Measurements from ENCODE around the gene MORN2.

The MORN2 gene

DNA sequence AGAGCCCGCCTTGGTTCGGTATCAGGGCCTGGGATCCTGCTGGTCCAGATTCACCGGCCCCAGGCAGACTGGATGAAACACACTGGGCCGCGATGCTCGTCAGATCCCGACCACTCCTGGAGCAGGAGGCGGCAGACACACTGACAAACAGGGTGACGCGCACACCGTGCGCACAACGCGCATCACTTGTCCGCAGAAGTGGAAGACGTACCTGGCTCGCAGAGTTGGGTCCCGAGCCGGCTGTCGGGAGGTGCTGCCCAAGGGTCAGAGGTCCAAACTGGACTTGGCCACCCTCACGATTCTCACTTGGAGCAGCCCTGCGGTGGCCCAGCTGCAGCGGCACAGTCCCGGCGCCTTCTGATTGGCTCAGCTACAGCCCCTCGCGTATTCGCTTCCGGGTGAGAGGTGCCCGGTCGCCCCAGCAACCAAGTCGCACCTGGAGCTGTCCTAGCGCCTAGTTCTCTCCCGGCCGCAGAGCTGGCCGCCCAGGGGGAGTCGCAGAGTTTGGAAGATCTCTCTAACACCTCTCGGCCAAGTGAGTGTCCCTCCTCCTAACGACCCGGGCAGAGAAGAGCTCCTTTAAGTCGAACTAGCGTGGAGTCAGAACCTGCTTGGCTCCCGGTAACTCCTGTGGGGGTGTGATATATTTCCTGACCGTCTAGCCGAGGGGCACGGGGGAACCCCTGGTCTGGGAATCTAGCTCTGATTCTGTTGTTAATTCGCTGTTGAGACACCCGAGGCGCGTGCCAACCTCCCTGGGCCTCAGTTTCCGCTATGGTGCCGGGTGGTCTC, at the start of gene MORN2, which contains the start of gene DHX57:
MORN2 (plus strand) TSS at position 401 of the 792 bp plus-strand sequence.
DHX57 (minus strand) TSS at position 359 of the 792 bp plus-strand sequence. CDS start 7,529 bp downstream, outside the sequence.
- DNase-seq (ENCODE audit: low spot score), result peak; percentile 91

DNA sequence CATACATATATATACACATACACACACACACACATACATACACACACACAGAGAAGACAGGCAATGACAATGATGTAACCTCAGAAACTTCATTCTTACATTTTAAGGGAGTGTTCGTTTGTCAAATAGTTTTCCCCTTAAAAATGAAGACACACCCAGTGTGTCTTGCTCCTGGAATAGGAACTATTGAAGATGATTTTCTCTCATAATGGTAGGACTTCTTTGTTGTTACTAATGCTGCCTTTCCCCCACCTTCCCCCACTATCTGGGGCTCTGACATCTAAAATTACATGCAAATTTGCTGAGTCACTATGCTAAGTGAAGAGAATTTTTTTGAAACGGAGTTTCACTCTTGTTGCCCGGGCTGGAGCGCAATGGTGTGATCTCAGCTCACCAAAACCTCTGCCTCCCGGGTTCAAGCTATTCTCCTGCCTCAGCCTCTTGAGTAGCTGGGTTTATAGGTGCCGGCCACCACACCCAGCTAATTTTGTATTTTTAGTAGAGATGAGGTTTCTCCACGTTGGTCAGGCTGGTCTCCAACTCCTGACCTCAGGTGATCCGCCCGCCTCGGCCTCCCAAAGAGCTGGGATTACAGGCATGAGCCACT, 48.1 kb upstream of the MORN2 start:
- peak; percentile 37 for DNase-seq (ENCODE audit: low spot score)

DNA sequence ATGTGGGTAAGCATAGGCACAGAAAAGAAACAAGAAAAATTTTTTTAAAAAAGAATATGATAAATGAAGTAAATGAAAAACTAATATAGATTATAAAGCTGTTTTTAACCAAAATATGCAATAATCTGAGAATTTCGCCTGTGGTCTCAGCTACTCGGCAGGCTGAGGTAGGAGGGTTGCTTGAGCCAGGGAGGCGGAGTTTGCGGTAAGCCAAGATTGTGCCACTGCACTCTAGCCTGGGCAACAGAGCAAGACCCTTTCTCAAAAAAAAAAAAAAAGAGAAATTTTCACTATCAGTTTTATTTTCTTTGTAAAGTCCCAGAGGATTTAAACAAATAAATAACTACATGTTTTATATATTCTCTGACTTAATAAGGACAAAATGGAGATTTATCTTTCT, 47.3 kb upstream of the MORN2 start:
- DNase-seq (ENCODE audit: low spot score), result no peak

DNA sequence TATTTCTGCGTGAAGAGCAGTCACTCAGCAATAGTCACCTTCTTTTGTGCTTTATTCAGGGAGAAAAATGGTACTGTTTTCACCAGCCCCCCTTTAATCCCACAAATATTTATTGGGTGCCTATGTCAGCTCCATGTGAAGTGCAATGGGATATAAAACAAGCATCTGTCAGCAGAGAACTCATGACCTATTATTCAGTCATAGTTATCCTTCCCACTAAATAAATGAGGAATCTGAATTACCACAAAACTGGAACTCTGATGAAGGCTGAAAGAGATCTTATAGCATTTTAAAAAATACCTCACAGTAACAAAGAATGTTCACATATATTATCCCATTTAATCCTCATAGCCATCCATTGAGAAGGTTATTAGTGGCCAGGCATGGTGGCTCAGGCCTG, 45.8 kb upstream of the MORN2 start:
- DNase-seq (ENCODE audit: low spot score), result no peak

DNA sequence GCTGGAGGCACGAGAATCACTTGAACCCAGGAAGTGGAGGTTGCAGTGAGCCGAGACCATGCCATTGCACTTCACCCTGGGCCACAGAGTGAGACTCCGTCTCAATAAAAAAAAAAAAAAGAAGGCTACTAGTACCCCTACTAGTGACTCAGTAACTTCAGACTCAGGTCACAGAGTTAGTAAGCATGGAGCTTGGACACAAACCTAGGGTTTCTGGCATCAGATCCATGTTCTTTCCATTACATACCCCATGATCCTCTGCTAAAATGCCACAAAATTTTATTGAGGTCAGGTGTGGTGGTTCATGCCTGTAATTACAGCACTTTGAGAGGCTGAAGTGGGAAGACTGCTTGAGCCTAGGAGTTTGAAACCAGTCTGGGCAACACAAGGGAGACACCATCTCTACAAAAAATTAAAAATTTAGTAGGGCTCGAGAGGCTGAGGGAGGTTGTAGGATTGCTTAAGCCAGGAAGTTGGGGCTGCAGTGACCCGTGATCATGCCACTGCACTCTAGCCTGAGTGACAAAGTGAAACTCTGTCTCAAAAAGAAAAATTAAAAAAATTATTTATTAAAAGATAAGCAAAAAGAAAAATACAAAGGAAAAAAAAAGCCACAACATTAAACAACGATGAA, 45.1 kb upstream of the MORN2 start:
- DNase-seq (ENCODE audit: low spot score), result no peak

DNA sequence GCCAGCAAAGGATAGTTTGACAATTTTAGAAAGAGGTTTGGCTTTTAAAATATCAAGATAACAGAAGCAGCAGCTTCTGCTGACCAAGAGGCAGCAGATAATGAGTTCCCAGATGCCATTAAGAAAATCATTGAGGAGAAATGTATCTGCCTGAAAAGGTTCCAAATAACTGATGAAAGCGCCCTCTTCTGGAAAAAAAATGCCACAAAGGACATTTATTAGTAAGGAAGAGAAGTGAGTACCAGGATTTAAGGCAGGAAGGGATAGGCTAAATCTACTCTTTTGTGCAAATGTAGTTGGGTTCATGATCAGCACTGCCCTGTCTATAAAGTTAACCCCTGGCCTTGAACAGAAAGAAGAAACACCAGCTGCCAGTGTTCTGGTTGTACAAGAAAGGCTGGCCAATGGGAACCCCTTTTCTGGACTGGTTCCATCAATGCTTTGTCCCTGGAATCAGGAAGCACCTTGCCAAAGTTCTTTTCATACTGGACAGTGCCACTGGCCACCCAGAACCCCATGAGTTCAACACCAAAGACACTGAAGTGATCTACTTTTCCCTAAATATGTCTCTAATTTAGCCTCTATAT, 40.7 kb upstream of the MORN2 start:
- DNase-seq (ENCODE audit: low spot score), result peak; percentile 23

DNA sequence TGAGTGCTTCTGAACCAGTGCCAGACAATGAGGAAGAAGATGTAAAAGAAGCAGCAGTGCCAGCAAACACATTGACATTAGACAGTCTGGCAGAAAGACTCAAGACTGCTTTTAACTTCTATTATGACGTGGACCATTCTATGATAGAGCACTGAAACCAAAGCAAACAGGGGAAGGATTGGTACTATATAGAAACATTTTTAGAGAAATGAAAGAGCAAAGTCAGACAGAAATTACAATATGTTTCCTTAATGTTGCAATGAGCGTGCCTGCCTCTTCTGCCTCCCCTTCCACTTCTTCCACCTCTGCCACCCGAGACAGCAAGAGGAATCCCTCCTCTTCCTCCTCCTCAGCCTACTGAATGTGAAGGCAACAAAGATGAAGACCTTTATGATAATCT, 39.8 kb upstream of the MORN2 start:
- no peak for DNase-seq (ENCODE audit: low spot score)

DNA sequence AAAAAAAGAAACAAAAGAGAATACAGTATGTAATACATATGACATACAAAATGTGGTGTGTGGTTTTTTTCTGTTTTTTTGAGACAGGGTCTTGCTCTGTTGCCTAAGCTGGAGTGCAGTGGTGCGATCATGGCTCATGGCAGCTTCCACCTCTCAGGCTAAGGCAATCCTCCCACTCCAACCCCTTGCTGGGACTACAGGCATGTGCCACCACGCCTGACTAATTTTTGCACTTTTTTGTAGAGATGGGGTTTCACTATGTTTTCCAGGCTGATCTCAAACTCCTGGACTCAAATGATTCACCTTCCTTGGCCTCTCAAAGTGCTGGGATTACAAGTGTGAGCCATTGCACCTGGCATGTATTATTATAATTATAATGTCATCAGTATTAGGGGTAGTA, 39.0 kb upstream of the MORN2 start:
- no peak for DNase-seq (ENCODE audit: low spot score)

DNA sequence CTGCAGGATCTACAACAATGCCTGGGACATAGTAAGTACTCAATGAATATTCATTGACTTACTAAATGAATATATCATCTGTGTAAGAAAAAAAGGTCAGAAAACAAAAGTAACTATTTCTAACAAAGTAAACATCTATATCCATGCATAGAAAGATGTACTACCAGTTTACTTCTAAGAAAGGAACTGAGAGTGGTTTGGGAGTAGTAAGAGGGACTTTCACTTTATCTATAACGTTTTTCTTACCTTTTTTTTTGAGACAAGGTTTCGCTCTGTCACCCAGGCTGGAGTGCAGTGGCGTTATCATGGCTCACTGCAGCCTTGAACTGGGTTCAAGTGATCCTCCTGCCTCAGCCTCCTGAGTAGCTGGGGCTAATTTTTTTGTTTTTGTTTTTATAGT, 25.7 kb upstream of the MORN2 start:
- DNase-seq (ENCODE audit: low spot score), result no peak

DNA sequence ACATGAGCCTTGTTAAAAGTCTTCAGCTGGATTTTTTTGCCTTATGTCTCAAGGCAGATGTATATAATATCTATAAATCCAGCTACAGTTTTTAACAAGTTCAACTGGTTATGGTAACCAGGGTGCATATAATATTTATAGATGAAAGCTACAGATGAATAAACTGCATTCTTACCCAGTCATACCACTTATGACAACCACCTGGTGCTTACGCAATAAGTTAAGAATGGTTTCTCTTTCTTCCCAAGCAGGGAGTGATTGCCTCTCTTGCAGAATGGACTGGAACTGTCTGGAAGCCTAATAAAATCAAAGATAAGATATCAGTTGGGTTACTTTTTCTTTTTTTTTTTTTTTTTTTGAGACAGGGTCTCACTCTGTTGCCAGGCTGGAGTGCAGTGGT, 19.6 kb upstream of the MORN2 start:
- no peak for DNase-seq (ENCODE audit: low spot score)

DNA sequence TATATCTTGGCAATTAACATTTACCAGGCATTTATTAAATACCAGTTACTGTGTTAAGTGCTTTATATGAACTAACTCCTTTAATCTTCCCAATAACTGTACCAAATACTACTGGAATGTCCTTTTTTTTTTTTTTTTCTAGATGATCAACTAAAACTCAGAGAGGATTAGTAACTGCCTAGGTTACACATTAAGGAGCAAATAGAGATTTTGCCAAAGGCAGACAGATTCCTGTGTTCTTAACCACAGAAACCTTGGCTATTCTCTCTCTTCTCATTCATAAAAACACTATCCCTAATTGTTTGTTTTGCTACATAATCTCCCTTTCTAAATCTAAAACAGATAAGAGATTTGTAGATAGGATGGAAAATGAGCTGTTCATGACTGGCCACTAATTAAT, 13.3 kb upstream of the MORN2 start:
- DNase-seq (ENCODE audit: low spot score), result no peak

DNA sequence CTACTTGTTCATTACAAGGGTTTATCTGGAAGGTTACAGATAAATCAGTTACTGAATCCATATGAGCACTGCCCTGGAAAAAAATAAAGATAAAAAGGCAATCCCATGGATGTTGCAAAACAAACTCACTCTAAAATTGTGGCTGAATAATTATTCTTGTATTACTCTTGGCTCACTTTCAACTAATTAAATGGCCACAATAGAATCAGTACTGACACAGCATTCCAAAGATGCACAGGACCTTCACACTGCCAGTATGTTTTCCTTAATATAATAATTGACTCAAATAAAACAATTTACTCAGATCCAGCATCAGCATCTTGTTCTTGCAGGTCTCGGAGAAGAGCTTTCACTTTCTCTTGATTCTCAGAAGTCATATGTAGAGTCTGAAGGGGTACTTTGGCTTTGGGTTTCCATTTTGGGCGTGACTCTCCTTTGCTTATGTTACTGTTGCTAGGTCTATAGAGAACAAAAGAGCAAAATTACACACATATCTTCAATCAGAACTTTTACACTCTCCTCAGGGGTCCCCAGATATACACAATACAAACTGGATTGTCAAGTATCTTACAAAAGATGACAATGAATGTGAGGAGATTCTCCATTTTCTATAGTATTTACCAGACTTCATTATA, 12.6 kb upstream of the MORN2 start:
- DNase-seq (ENCODE audit: low spot score), result no peak

DNA sequence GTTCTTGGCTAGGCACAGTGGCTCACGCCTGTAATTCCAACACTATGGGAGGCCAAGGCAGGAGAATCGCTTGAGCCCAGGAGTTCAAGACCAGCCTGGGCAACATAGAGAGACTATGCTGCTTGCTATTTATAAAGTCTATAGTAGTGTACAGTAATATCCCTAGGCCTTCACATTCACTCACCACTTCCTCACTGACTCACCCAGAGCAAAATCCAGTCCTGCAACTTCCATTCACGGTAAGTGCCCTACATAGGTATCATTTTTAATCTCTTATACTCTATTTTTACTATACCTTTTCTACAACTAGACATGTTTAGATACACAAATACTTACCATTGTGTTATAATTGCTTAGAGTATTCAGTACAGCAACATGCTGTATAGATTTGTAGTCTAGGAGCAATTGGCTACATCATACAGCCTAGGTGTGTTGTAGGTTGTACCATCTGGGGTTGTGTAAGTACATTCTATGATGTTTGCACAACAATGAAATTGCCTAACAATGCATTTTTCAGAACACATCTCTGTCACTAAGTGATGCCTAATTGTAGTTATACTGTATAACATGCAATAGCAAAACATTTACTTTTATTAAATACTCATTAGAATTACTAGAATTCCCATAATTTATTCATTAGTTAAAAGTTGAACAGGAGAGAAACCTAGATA, 8.9 kb upstream of the MORN2 start:
- no peak for DNase-seq (ENCODE audit: low spot score)

DNA sequence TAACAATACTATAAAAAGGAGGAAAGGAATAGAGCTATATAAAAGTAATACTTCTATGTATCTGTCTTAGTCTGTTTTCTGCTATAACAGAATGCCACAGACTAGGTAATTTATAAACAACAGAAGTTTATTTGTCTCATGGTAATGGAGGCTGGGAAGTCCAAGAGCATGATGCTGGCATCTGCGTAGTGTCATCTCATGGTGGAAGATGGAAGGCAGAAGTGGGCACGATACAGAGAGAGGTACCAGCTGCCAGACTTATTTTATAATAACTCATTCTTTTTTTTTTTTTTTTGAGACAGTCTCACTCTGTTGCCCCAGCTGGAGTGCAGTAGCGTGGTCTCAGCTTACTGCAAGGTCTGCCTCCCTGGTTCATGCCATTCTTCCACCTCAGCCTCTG, 4.3 kb upstream of the MORN2 start:
- no peak for DNase-seq (ENCODE audit: low spot score)

DNA sequence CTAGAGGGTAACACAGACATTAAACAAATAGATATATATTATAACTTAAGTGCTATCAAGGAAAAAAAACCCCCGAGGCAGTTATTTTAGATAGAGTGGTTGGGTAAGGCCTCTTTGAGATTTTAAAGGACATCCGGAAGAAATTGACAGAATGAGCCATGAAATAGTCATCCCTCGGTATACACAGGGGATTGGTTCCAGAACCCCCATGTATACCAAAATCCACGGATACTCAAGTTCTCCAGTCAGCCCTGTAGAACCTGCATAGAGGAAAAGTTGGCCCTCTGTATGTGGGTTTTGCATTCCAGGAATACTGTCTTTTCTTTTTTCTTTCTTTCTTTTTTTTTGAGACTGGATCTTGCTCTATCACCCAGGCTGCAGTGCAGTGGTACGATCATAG, 2.0 kb upstream of the MORN2 start:
- no peak for DNase-seq (ENCODE audit: low spot score)

DNA sequence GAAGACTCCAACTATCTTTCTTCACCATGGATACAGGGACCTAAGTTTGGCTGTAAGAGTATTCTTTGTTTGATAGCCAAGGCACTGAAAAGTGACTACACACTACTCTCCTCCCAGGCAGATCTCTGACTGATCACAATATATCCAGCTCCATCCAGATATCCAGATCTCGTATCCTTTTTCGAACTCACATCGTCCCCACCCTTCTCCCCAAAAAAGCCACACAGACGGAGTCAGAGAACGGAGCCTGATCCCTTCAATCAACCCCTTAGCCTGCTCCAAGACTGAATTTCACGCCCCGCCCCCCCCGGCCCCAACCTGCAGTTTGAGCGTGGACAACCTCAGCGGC, 575 bp upstream of the MORN2 start:
- DNase-seq (ENCODE audit: low spot score), result peak; percentile 21

DNA sequence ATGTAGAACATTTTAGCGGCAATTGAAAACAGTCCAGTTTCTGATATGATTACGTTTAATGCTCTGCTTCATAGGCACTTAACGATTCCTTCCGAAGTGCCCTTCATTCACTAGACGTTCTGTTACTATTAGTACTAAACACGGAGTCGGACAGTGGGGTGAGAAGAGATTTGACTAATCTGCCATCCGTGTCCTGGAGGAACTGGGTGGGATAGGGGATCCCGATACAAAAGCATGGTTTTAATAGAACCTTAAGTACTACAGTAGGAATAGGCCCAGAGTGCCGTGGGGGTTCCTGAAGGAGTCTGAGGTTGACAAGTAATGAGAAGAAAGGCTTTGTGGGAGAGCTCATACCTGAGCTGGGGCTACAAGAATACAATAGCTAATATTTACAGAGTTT, 631 bp downstream of the MORN2 start:
- DNase-seq (ENCODE audit: low spot score), result peak; percentile 6

DNA sequence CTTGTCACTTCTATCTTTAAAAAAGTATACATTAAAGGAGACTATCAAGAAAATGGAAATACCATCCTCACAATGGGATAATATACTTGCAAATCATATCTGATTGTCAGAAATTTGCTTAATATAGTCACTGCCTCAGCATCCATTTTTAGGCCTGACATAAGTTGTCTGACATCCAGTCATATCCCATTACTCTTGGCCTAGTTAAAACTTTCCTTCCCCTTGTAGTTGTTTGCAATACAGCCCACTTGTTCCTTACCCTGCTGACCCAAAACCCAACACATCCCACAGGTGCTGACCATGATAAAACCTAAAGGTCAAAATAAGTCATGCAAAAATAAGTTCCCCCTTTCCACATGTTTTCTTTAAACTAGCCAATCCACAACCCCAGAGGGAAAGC, 10.3 kb downstream of the MORN2 start:
- DNase-seq (ENCODE audit: low spot score), result no peak

DNA sequence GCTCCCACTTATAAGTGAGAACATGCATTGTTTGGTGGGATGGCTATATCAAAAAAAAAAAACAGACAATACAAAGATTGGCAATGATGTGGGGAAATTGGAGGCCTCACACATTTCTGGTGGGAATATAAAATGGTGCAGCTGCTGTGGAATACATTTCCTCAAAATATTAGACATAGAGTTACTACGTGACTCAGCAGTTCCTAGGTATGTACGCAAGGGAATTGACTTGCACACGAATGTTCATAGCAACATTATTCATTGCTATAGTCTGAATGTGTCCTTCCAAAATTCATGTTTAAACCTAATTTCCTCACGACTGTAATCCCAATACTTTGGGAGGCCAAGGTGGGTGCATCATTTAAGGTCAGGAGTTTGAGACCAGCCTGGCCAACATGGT, 11.6 kb downstream of the MORN2 start:
- DNase-seq (ENCODE audit: low spot score), result no peak

DNA sequence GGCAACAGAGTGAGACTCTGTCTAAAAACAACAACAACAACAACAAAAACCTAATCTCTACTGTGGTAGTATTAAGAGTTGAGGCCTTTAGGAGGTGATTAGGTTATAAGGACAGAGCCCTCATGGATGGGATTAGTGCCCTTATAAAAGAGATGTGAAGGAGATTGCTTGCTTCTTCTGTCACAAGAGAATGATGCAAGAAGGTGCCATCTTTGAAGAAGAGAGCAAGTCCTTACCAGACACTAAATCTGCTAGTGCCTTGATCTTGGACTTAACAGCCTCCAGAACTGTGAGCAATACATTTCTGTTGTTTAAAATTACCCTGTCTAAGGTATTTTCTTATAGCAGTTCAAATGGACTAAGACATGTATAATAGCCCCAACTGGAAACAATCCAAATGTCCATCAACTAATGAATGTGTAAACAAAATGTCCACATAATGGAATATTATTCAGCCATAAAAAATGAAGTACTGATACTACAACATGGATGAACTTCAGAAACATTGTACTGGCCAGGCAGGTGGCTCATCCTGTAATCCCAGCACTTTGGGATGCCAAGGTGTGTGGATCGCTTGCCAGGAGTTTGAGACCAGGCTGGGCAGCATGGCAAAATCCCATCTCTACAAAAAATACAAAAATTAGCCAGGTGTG, 12.3 kb downstream of the MORN2 start:
- no peak for DNase-seq (ENCODE audit: low spot score)

DNA sequence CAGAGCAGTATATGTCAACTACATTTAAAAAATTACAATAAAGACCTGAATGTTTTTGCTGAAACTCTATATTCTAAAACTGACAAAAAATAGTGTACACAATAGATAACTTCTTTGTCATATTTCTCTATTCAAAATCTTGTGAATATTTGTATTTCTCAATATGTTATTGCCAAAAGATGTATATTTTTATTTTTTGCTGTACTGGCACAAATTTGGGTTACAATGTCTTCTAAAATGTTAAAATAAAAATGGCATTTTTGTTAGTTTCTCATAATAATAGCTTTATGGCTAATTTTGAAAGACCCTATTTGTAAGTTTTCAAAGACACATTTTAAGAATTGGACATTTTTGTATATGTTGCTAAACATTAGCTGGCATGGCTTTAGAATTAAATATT, 13.3 kb downstream of the MORN2 start:
- no peak for DNase-seq (ENCODE audit: low spot score)

DNA sequence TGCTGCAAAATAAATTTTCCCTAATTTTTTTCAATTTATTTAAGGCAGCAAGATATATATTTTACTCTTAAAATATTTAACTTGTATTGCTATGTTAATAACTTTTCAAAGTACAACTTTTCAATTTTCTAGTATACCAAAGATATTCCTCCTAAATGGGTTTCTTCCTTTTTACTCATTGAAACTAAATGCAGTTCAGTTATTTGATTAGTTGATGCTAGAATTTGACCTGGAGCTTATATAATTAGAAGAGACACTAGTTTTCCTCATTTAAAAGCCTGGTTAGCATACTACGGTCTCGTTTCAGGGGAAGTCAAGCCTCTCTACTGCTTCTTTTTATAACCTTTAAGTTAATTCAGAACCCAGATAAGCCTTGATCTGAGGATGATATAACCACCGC, 13.8 kb downstream of the MORN2 start, which contains the start of gene ARHGEF33:
ARHGEF33 (plus strand) TSS at position 301 of the 400 bp plus-strand sequence. CDS start 29,573 bp downstream, outside the sequence.
- DNase-seq (ENCODE audit: low spot score), result no peak
